IMR-90 (cell line): ENCODE measurements around the gene ARHGEF26.

Experiments
- BHLHE40 ChIP-seq: fragments of 150-350 bp; IDR thresholded peaks from 2 replicates; pipeline ENCODE4 v1.6.1; 2016; ENCODE audit warnings: mild to moderate bottlenecking, low read depth, low read length
- CTCF ChIP-seq: conservative IDR thresholded peaks from 2 replicates; pipeline ENCODE4 v1.5.1; 2012; ENCODE audit warnings: mild to moderate bottlenecking, low read depth, low read length, improper control_type of control experiment
- MAFK ChIP-seq: IDR thresholded peaks from 2 replicates; pipeline ENCODE4 v1.6.1; 2012; ENCODE audit warnings: low read depth, low read length, improper control_type of control experiment
- MAZ ChIP-seq: IDR thresholded peaks from 2 replicates; pipeline ENCODE4 v1.6.1; 2012; ENCODE audit warnings: low read depth, mild to moderate bottlenecking, low read length, improper control_type of control experiment, moderate library complexity, borderline replicate concordance
- NFE2L2 ChIP-seq: fragments of 150-350 bp; IDR thresholded peaks from 2 replicates; pipeline ENCODE4 v1.6.1; 2016; ENCODE audit warnings: low read depth, mild to moderate bottlenecking, low read length
- POLR2A ChIP-seq: IDR thresholded peaks from 2 replicates; pipeline ENCODE4 v1.6.1; 2012; ENCODE audit warnings: mild to moderate bottlenecking, low read depth, low read length
- RAD21 ChIP-seq: IDR thresholded peaks from 2 replicates; pipeline ENCODE4 v1.6.1; 2012; ENCODE audit warnings: low read length, improper control_type of control experiment
- SMC3 ChIP-seq: fragments of 150-350 bp; IDR thresholded peaks from 2 replicates; pipeline ENCODE4 v1.6.1; 2016; ENCODE audit warnings: low read depth, mild to moderate bottlenecking, antibody characterized with exemption, low read length, moderate library complexity

GRCh38 chr3:154250291-154250690, 129.1 kb downstream of the ARHGEF26 start:
- no peak for TF ChIP-seq RAD21
- no peak for TF ChIP-seq CTCF
- no peak for TF ChIP-seq POLR2A
- no peak for TF ChIP-seq BHLHE40
- no peak for TF ChIP-seq MAZ
- no peak for TF ChIP-seq MAFK
- no peak for TF ChIP-seq NFE2L2
- no peak for TF ChIP-seq SMC3
